Keratinocyte (primary cell): ENCODE measurements around the gene SRGAP3. TPM values are rescaled to one million over a fixed set of nuclear protein-coding genes. Genes with fewer than 3 reads are reported as not detected.
"Not testable (repeated sequence)": the region's sequence is repeated elsewhere in the genome, so short reads cannot be mapped to it uniquely, and the experiment has no call there.

Experiments used
- DNase-seq: peaks from one replicate; pipeline ENCODE4 v3.0.0-alpha.2; 2011; ENCODE audit warnings: low read depth, missing footprints, low spot score
- FAIRE-seq: peaks from 2 replicates; lab custom pipeline; 2011; peaks lifted over from hg19 to GRCh38; lab: Jason Lieb, UNC
- H2AFZ ChIP-seq: 2 replicates; pipeline ENCODE4 v1.6.0; 2012; ENCODE audit warnings: low read length, control low read depth, inconsistent platforms; ENCODE audit not compliant: control insufficient read depth
- H3K27ac ChIP-seq: 2 replicates; pipeline ENCODE4 v1.5.1; 2011; ENCODE audit warnings: low read length; ENCODE audit not compliant: control insufficient read depth, insufficient read depth
- H3K27me3 ChIP-seq: 3 replicates; pipeline ENCODE4 v1.6.0; 2011; ENCODE audit warnings: low read length; ENCODE audit not compliant: control insufficient read depth, insufficient read depth; ENCODE audit errors: extremely low read depth
- H3K36me3 ChIP-seq, 2 experiments: 2 replicates in 1 of 2; 3 replicates in 1 of 2; pipeline ENCODE4 v1.5.1; 2011; ENCODE audit warnings: low read length in 2 of 2, mild to moderate bottlenecking in 1 of 2; ENCODE audit not compliant: control insufficient read depth in 2 of 2, insufficient read depth in 2 of 2; ENCODE audit errors: extremely low read depth in 1 of 2
- H3K4me1 ChIP-seq: 3 replicates; pipeline ENCODE4 v1.5.1; 2011; ENCODE audit warnings: low read length; ENCODE audit not compliant: control insufficient read depth, insufficient read depth; ENCODE audit errors: extremely low read depth
- H3K4me2 ChIP-seq: 3 replicates; pipeline ENCODE4 v1.6.0; 2011; ENCODE audit warnings: low read depth, low read length; ENCODE audit not compliant: control insufficient read depth, insufficient read depth; ENCODE audit errors: extremely low read depth
- H3K4me3 ChIP-seq, 3 experiments: fragments of 200-600 bp in 1 of 3; sonication (generic) in 1 of 3; 2 replicates in 2 of 3; 3 replicates in 1 of 3; pipeline ENCODE4 v1.5.1; 2011 to 2016; ENCODE audit warnings: low read length in 3 of 3, mild to moderate bottlenecking in 3 of 3, control low read depth in 2 of 3, inconsistent platforms in 1 of 3, low read depth in 1 of 3, mixed read lengths in 1 of 3, mixed run types in 1 of 3, moderate library complexity in 1 of 3; ENCODE audit not compliant: control insufficient read depth in 2 of 3, insufficient read depth in 2 of 3; ENCODE audit errors: extremely low read depth in 1 of 3
- H3K79me2 ChIP-seq: 2 replicates; pipeline ENCODE4 v1.6.0; 2012; ENCODE audit warnings: low read length; ENCODE audit not compliant: control insufficient read depth, insufficient read depth
- H3K9ac ChIP-seq: 3 replicates; pipeline ENCODE4 v1.6.0; 2011; ENCODE audit warnings: low read length; ENCODE audit not compliant: control insufficient read depth, insufficient read depth; ENCODE audit errors: extremely low read depth
- H3K9me1 ChIP-seq: 3 replicates; pipeline ENCODE4 v1.6.0; 2011; ENCODE audit warnings: low read length; ENCODE audit not compliant: control insufficient read depth, insufficient read depth; ENCODE audit errors: extremely low read depth
- H3K9me3 ChIP-seq: 2 replicates; pipeline ENCODE4 v1.5.1; 2012; ENCODE audit warnings: low read depth, low read length; ENCODE audit not compliant: control insufficient read depth
- H4K20me1 ChIP-seq: 3 replicates; pipeline ENCODE4 v1.6.0; 2011; ENCODE audit warnings: low read length; ENCODE audit not compliant: control insufficient read depth, insufficient read depth; ENCODE audit errors: extremely low read depth
- CTCF ChIP-seq, 3 experiments: IDR thresholded peaks in 1 of 3; conservative IDR thresholded peaks in 1 of 3; optimal IDR thresholded peaks in 1 of 3; 2 replicates in 2 of 3; 3 replicates in 1 of 3; pipeline versions ENCODE3 to v1.5.1; 2011; ENCODE audit warnings: low read length in 3 of 3, mild to moderate bottlenecking in 3 of 3, moderate library complexity in 2 of 3, control low read depth in 1 of 3, inconsistent platforms in 1 of 3; ENCODE audit not compliant: insufficient read depth in 2 of 3; ENCODE audit errors: extremely low read depth in 1 of 3
- EZH2 ChIP-seq: IDR thresholded peaks from one replicate; pipeline ENCODE4 v1.6.1; 2012; ENCODE audit warnings: inconsistent platforms, mild to moderate bottlenecking, low read length, moderate library complexity
- dilution Hi-C: fragments of 300-500 bp; cut with MboI; formaldehyde crosslinking; loops from one replicate; pipeline ENCODE4 v1.7.0; 2020; ENCODE audit warnings: low sequenced_read_pairs; ENCODE audit not compliant: extremely low pct_ligation_motif_present
- polyA plus RNA-seq, 5 experiments: library from polyadenylated mRNA; depleted of rRNA in 3 of 5; stranded (reverse) in 3 of 5; stranded (forward) in 1 of 5; unstranded in 1 of 5; fragments of >200 nt; gene quantifications; 1 replicate in 1 of 5; 2 replicates in 3 of 5; 3 replicates in 1 of 5; pipeline versions ENCODE4 v1.2.1 to v1.2.3, GENCODE V29; 2011 to 2012; ENCODE audit warnings: missing spikeins in 2 of 5, low read depth in 1 of 5, low replicate concordance in 1 of 5

SRGAP3 gene
- polyA plus RNA-seq, 1 donor (not counting 4 experiments of a cell fraction or from before 2014, with no cell fraction given) = 7.2 TPM

- no peak overlapping the region for H3K4me3 ChIP-seq
- H3K4me2 ChIP-seq = no peak overlapping the region
- H3K27me3 ChIP-seq = no peaks in the 10 kb centered on the region
- H3K4me1 ChIP-seq = no peaks in the 10 kb centered on the region
- FAIRE-seq (peak; percentile 13), DNase-seq (no peak)
- H3K9ac ChIP-seq = no peak overlapping the region
- no peaks in the 10 kb centered on the region for H4K20me1 ChIP-seq
- no peak for TF ChIP-seq CTCF (optimal IDR thresholded peaks at IDR 0.05 in 1 of 3, IDR thresholded peaks at IDR 0.05 in 1 of 3, conservative IDR thresholded peaks at IDR 0.05 in 1 of 3; ENCODE audit: extremely low read depth in 1 of 3, insufficient read depth in 2 of 3, low read length in 3 of 3)
- TF ChIP-seq EZH2 = no peak
- no peaks in the 10 kb centered on the region for H3K9me3 ChIP-seq
- no peaks in the 10 kb centered on the region for H3K9me1 ChIP-seq
- no peak overlapping the region for H2AFZ ChIP-seq
- H3K36me3 ChIP-seq = no peaks in the 10 kb centered on the region
- H3K79me2 ChIP-seq = no peaks in the 10 kb centered on the region
- dilution Hi-C loops = no loop called here
- H3K27ac ChIP-seq = no peak overlapping the region
Observed at GRCh38 chr3:9291821-9292410, 42.5 kb upstream of the SRGAP3 start.

- Histone ChIP-seq H3K4me1 (no peaks in the 10 kb centered on the region), H3K27ac (no peak overlapping the region), H3K79me2 (no peaks in the 10 kb centered on the region), H3K9me1 (no peaks in the 10 kb centered on the region), H3K27me3 (no peaks in the 10 kb centered on the region), H3K9me3 (no peaks in the 10 kb centered on the region), H4K20me1 (no peaks in the 10 kb centered on the region), H3K4me3 (no peak overlapping the region), H3K4me2 (no peak overlapping the region), H2AFZ (no peak overlapping the region), H3K9ac (no peak overlapping the region), H3K36me3 (no peaks in the 10 kb centered on the region)
- dilution Hi-C loops = no loop called here
- FAIRE-seq (no peak), DNase-seq (no peak)
- TF ChIP-seq EZH2 (no peak), CTCF (optimal IDR thresholded peaks at IDR 0.05 in 1 of 3, IDR thresholded peaks at IDR 0.05 in 1 of 3, conservative IDR thresholded peaks at IDR 0.05 in 1 of 3; ENCODE audit: extremely low read depth in 1 of 3, insufficient read depth in 2 of 3, low read length in 3 of 3) (no peak)
Observed at GRCh38 chr3:9290566-9290965, 41.1 kb upstream of the SRGAP3 start.

GRCh38 chr3:9281533-9281932 is 32.1 kb upstream of the SRGAP3 start:
- H3K9ac ChIP-seq, H3K9me1 ChIP-seq, dilution Hi-C loops, FAIRE-seq, H4K20me1 ChIP-seq, H3K4me1 ChIP-seq, H3K79me2 ChIP-seq, H3K4me2 ChIP-seq, H3K4me3 ChIP-seq, H2AFZ ChIP-seq, DNase-seq, H3K27me3 ChIP-seq, H3K9me3 ChIP-seq, H3K36me3 ChIP-seq, H3K27ac ChIP-seq: not testable (repeated sequence)
